Endometrial microvascular endothelial cells (primary cell): ENCODE measurements around the gene CYSLTR2. TPM values are rescaled to one million over a fixed set of nuclear protein-coding genes. Genes with fewer than 3 reads are reported as not detected.

Source experiments
- in situ Hi-C: cut with HindIII; loops from 2 replicates; pipeline ENCODE4 v1.10.0; 2017; ENCODE audit warnings: low sequenced_read_pairs, low pct_unique_long_range_greater_than_20kb; ENCODE audit errors: inconsistent ontology term
- total RNA-seq: library from RNA; depleted of rRNA; stranded (reverse); fragments of >200 nt; gene quantifications from one replicate; pipeline ENCODE4 v1.2.3, GENCODE V29; 2015; ENCODE audit errors: inconsistent ontology term

CYSLTR2 gene
- total RNA-seq = not detected

GRCh38 chr13:48653472-48653939, at the start of gene CYSLTR2:
Gene CYSLTR2 (plus strand): TSS chr13:48653929. CDS start chr13:48706818, 52,889 bp downstream.
- in situ Hi-C loops = no loop called here

- in situ Hi-C loops = no loop called here
These were observed 38.7 kb upstream of the CYSLTR2 start for GRCh38 chr13:48615049-48615448.

- in situ Hi-C loops = no loop called here
These were observed 34.8 kb upstream of the CYSLTR2 start for GRCh38 chr13:48618937-48619336.

GRCh38 chr13:48621056-48621455, 32.7 kb upstream of the CYSLTR2 start:
- in situ Hi-C loops = no loop called here

- in situ Hi-C loops = no loop called here
These were observed 29.7 kb upstream of the CYSLTR2 start for GRCh38 chr13:48624016-48624415.

- in situ Hi-C loops = no loop called here
These were observed 28.9 kb upstream of the CYSLTR2 start for GRCh38 chr13:48624858-48625257.

- in situ Hi-C loops = no loop called here
These were observed 28.2 kb upstream of the CYSLTR2 start for GRCh38 chr13:48625413-48626076.

GRCh38 chr13:48626077-48626449, 27.7 kb upstream of the CYSLTR2 start:
- in situ Hi-C loops = no loop called here

- in situ Hi-C loops = no loop called here
These were observed 26.8 kb upstream of the CYSLTR2 start for GRCh38 chr13:48626726-48627451.

GRCh38 chr13:48629277-48629676, 24.5 kb upstream of the CYSLTR2 start:
- in situ Hi-C loops = no loop called here

- in situ Hi-C loops = no loop called here
These were observed 23.4 kb upstream of the CYSLTR2 start for GRCh38 chr13:48630291-48630690.

- in situ Hi-C loops = no loop called here
These were observed 23.0 kb upstream of the CYSLTR2 start for GRCh38 chr13:48630773-48631172.

- in situ Hi-C loops = no loop called here
These were observed 22.3 kb upstream of the CYSLTR2 start for GRCh38 chr13:48631441-48631840.

- in situ Hi-C loops = no loop called here
These were observed 20.0 kb upstream of the CYSLTR2 start for GRCh38 chr13:48633700-48634099.

- in situ Hi-C loops = no loop called here
These were observed 19.1 kb upstream of the CYSLTR2 start for GRCh38 chr13:48634636-48635035.

- in situ Hi-C loops = no loop called here
These were observed 18.3 kb upstream of the CYSLTR2 start for GRCh38 chr13:48635478-48635877.

- in situ Hi-C loops = no loop called here
These were observed 17.2 kb upstream of the CYSLTR2 start for GRCh38 chr13:48636550-48636949.

- in situ Hi-C loops = no loop called here
These were observed 16.1 kb upstream of the CYSLTR2 start for GRCh38 chr13:48637601-48638000.

GRCh38 chr13:48640767-48641166, 13.0 kb upstream of the CYSLTR2 start:
- in situ Hi-C loops = no loop called here

- in situ Hi-C loops = no loop called here
These were observed 12.3 kb upstream of the CYSLTR2 start for GRCh38 chr13:48641404-48641803.
